ENCODE results near the gene PCAT7.
"Not testable (repeated sequence)": the region's sequence is repeated elsewhere in the genome, so short reads cannot be mapped to it uniquely, and the experiment has no call there.

The PCAT7 gene

GRCh38 chr9:94554439-94555331 is at the start of gene PCAT7:
Gene PCAT7 (plus strand): TSS chr9:94555083.
- H3K4me3 ChIP-seq (ENCODE audit: low read depth, low read length), result no peak within 1 kb of the TSS
- TF ChIP-seq, protein P1, sequence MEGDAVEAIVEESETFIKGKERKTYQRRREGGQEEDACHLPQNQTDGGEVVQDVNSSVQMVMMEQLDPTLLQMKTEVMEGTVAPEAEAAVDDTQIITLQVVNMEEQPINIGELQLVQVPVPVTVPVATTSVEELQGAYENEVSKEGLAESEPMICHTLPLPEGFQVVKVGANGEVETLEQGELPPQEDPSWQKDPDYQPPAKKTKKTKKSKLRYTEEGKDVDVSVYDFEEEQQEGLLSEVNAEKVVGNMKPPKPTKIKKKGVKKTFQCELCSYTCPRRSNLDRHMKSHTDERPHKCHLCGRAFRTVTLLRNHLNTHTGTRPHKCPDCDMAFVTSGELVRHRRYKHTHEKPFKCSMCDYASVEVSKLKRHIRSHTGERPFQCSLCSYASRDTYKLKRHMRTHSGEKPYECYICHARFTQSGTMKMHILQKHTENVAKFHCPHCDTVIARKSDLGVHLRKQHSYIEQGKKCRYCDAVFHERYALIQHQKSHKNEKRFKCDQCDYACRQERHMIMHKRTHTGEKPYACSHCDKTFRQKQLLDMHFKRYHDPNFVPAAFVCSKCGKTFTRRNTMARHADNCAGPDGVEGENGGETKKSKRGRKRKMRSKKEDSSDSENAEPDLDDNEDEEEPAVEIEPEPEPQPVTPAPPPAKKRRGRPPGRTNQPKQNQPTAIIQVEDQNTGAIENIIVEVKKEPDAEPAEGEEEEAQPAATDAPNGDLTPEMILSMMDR (IDR thresholded peaks at IDR 0.05; ENCODE audit: low read depth, low read length), result no peak

DNA sequence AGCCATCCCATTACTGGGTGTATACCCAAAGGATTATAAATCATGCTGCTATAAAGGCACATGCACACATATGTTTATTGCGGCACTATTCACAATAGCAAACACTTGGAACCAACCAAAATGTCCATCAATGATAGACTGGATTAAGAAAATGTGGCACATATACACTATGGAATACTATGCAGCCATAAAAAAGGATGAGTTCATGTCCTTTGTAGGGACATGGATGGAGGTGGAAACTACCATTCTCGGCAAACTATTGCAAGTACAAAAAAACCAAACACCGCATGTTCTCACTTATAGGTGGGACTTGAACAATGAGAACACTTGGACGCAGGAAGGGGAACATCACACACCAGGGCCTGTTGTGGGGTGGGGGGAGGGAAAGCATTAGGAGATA is 48.5 kb upstream of the PCAT7 start:
- H3K4me3 ChIP-seq (ENCODE audit: low read depth, low read length), result not testable (repeated sequence)

GRCh38 chr9:94507531-94508258 is 47.2 kb upstream of the PCAT7 start:
- TF ChIP-seq, protein P1 (IDR thresholded peaks at IDR 0.05; ENCODE audit: low read depth, low read length), result no peak

DNA sequence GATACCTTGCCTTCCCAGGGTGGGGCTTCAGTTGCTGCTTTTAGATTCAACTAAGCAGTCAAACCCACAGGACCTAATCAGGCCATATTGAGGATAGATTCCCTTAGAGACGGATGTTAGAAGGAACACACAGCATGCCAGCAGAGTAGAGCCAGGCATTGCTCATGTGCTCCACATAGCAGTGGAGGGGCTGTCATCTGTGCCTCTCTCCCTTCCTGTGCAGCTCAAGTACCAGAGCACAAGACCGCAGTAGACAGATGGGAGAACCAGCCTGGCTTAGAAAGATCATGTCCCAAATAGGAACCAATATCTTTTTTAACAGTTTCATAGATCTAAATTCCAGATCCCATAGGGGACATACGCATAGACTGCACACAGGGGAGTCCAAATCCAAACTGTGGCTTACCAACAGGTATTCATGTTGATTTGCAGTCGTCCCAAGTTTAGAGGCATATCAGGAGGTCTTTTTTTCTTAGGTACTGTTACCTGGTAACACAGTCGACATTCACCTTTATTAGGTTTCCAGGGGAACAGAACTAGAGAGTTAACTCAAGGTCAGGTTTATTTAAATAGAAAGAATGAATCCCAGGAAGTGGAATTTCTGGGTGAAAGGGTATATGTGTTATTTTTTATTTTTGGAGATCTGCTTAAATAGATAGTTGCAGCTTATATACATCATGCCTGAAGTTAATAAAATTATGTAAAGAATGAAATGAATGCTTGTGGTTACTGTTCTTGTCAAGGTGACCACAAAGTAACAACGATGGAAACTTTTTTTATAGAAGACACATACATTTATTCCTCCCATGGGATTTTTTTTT is 43.5 kb upstream of the PCAT7 start:
- TF ChIP-seq, protein P1 (IDR thresholded peaks at IDR 0.05; ENCODE audit: low read depth, low read length), result no peak
- H3K4me3 ChIP-seq (ENCODE audit: low read depth, low read length), result no peak overlapping the region

More at GRCh38 chr9:94507531-94508258, 47.2 kb upstream of the PCAT7 start:
- H3K4me3 ChIP-seq (ENCODE audit: low read depth, low read length), result no peak overlapping the region

DNA sequence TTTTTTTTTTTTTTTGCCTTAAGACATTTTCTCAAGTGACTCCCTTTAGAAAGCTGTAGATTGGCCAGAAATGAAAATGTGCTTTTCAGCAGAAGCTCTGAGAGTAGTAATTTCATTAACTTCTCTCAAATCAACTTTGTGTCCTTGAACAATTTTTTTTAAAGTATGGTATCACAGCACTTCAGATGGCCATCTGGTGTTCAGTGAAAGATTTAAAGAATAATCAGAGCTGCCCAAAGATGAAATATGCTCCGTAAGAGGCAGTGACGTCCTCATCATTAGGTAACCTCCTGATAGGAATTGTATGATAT is 43.0 kb upstream of the PCAT7 start:
- no peak overlapping the region for H3K4me3 ChIP-seq (ENCODE audit: low read depth, low read length)
- TF ChIP-seq, protein P1 (IDR thresholded peaks at IDR 0.05; ENCODE audit: low read depth, low read length), result no peak

DNA sequence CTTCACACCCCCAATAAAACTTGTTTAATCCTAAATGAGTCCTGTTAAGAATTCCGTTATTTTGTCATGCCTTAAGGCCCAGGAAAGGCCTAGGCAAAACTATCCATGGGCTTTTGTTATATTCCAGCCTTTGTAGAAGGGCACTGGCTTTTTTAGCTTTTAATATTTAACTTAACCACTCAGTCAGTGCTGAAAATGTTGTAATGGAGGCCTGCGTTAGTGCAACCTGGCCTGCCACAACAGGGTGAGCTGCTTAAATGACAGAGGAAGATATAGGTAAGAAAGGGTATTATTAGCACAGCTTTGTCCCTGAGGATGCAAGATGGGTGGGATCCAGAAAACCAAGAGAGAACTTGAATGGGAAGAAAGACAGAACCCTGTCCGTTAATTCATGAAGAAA is 40.2 kb upstream of the PCAT7 start:
- TF ChIP-seq, protein P1 (IDR thresholded peaks at IDR 0.05; ENCODE audit: low read depth, low read length), result no peak
- H3K4me3 ChIP-seq (ENCODE audit: low read depth, low read length), result no peak overlapping the region

GRCh38 chr9:94517254-94517653 is 37.6 kb upstream of the PCAT7 start:
- no peak overlapping the region for H3K4me3 ChIP-seq (ENCODE audit: low read depth, low read length)
- TF ChIP-seq, protein P1 (IDR thresholded peaks at IDR 0.05; ENCODE audit: low read depth, low read length), result no peak
